NCI-H1436 (cell line): ENCODE measurements around the gene YPEL1.
"Not testable (repeated sequence)": the region's sequence is repeated elsewhere in the genome, so short reads cannot be mapped to it uniquely, and the experiment has no call there.

ENCODE experiments used
- DNase-seq: peaks from one replicate; lab custom pipeline; 2025; lab: John Stamatoyannopoulos, UW

The YPEL1 gene

DNA sequence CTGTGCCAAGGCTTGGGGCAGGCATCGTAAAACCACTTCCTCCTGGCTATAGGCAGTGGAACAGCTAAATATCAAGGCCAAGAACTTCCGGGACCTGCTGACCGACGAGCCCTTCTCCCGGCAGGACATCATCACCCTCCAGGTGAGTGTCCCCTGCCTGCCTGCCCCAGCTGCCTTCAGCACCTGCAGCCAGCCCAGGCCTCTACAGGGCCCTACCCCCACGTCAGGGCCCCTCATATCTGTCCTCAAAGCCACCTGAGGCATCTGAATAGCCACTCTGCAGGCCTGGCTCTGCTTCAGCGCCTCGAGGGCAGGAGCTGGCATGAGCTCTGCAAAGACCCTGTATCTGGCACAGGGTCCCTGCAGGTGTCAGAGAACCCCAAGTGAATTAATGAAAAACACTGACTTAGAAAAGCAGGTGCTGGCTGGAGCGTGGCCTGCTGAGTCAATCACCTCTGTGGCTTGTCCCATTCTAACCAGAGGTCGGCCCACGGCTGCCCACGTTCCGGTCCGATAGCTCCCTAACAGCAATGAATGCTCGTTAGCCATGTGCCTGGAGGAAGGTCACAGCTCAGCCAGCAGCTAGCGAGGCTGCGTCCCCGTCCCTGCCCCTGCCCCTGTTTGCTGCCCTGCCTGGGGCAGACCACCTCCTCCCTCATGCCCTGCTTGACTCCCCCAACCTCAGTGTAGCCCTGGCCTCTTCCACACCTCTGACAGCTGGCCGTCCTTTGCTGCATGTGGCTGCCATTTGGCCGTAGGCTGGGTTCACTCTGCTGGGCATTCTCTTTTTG is 53.0 kb downstream of the YPEL1 start:
- DNase-seq = no peak

DNA sequence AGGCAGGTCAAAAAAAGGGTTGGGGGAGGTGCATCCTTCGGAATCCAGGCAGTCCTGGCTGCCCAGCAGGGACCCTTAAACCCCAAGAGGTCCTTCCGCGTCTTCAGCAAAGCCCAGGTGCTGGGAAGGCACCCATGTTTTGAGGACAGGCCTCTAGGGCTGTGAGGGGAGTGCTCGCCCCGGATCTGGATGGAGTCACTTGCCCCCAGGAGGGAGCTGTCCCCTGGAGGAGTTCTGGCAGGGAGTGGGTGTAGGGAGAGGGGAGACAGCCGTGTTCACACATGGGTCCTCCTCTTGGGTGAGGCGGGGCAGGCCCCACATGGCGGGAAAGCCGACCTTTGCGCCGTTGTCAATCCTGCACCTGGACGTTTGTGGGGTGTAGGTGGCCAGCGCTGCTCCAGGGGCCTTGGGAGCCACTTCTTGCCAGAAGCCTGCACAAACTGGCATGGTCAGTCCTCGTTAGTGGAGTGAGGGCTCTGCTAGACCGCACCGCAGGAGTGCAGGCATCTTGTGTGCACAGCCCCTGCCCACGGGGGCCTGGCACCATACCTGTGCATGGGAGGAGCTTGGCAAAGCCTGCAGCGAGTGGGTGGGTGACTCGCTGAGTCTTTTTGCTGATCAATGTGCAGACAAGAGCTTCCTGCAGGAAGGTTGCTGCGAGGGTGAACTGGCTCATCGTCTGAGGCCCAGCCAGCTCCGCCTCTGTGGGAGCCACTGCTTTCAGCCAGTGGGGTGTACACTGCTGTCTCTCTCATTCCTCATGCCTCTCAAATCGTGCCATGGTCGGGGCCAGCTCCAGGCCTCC is 53.8 kb downstream of the YPEL1 start:
- no peak for DNase-seq

DNA sequence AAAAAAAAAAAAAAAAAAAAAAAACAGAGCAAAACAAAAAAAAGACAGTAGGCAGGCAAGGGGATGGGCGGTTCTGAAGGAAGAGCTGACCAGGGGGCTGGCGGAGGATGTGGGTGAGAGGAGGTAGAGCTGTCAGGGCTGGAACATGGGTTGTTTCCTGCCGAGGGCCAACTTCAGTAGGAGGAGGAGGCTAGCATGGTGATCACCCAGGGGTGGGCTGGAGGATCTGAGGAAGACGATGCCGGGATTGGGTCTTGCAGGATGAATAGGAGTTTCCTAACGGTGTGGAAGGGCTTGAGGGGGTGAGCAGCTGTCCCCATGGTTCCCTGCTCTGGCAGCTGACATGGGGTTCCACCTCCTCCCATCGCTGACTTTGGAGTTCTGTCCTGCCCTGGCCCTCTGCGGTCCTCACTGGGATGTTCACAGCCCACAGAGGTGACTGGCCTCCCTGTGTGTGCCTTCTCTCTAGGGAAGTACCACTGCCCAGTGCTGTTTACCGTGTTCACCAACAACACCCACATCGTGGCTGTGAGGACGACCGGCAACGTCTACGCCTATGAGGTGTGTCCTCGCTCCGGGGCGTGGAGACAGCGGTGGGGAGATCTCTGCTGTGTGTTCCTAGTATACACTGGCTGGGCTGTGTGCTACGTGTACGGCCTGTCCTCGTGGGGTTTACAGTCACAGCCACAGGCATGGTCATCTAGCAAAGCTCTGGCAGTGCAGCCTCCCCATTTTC is 54.6 kb downstream of the YPEL1 start:
- no peak for DNase-seq

DNA sequence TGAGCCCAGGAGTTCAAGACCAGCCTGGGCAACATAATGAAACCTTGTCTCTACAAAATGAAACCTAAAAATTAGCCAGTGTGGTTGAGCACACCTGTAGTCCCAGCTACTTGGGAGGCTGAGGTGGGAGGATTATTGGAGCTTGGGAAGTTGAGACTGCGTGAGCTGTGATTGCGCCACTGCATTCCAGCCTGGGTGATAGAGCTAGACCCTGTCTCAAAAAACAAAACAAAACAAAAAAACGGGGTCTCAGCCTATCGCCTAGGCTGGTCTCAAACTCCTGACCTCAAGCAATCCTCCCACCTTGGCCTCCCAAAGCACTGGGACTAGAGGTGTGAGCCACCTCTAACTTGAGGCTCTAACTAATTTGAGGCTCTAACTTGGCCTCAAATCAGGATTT is 56.2 kb downstream of the YPEL1 start:
- no peak for DNase-seq

DNA sequence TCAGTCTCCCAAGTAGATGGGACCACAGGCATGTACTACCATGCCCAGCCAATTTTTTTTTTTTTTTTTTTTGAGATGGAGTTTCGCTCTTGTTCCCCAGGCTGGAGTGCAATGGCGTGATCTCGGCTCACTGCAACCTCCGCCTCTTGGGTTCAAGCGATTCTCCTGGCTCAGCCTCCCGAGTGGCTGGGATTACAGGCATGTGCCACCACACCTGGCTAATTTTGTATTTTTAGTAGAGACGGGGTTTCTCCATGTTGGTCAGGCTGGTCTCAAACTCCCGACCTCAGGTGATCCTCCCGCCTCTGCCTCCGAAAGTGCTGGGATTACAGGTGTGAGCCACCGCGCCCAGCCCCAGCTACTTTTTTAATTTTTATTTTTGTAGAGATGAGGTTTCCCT is 56.8 kb downstream of the YPEL1 start:
- DNase-seq = not testable (repeated sequence)

DNA sequence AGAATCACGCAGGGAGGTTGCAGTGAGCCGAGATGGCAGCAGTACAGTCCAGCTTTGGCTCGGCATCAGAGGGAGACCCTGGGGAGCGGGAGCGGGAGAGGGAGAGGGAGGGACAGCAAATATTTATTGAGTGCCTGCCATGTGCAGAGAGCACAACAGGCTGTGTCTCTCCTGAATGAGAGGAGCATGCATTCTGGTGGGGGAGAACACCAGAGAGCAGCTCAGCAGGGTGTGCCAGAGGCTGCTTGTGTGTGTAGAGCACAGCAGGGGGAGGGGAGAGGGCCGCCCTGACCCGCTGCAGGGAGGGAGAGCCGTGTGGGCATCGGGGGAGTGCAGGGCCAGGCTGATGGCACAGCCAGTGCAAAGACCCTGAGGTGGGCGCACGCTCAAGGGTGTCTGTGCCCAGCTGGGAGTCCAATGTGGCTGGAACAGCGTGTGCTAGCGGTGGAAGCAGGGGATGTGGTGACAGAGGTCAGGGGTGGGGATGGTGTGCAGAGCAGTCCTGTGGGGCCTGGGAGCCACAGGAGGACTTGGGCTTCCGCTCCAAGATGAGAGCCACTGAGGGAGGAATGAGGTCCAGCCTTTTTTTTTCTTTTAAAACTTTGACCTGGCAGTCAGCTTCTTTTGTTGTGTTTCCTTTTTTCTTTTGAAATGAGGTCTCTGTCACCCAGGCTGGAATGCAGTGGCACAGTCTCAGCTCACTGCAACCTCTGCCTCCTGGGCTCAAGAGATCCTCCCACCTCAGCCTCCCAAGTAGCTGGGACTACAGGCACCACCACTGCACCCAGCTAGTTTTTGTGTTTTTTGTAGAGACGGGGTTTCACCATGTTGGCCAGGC is 57.8 kb downstream of the YPEL1 start:
- no peak for DNase-seq

DNA sequence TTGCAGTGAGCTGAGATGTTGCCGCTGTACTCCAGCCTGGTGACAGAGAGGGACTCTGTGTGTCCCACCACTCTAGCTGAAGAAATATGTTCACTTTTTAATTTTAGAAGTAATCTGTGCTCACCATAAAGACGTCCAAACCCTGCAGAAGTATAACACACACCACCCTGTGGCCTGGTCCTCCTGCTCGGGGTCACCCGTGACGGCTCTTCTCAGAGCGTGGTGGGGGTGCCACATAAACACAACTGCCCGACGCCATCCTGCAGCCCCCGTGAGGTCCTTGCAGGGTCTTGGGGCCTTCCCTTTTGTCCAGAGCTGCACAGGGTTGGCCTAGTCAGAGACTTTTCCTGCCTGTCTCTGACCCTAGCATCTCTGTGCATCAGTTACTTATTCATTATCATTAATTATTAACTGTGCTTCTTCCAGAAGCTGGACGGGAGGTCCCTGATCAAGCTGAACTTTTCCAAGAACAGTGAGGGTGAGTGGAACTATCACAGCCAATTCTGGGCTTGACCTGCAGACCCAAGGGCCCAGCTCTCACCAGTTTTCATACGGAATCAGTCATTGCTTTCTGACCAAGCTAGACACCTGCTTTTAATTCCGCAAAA is 60.9 kb downstream of the YPEL1 start:
- DNase-seq = no peak

DNA sequence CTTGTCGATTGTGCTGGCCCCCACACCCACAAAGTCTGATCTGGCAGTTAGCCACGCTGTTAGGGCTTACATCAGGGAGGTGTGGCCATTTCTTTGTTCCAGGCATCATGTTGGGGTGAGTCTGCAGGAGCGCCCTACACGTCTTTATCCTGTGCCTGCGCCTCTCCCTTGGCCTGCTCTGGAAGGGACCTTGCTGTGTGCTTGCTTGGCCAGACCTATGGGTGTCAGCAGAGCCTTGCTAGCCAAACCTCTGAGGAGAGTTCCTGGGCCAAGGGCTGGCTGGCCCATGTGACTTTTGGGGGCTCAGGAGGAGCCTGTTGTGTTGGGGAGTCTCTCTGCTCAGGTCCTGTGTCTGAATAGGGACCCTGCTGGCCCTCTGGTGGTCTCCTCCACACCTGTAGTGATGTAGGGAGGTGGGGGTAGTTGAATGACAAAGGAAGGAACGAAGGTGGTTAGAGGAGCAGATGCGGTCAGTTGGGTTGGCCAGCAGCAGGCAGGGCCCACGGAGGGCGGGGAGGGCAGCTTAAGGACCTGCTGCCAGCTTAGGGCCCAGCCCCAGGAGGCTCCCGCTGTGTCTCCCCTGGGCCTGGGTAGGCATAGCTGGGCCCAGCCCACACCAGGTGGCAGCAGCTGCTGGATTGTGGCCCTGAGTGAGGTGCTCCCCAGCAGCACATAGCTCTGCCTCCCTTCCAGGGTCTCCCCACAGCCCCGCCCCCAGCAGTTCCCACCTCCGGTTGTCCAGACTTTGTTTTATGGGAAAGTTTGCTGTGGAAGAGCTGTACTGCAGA is 61.9 kb downstream of the YPEL1 start:
- no peak for DNase-seq

DNA sequence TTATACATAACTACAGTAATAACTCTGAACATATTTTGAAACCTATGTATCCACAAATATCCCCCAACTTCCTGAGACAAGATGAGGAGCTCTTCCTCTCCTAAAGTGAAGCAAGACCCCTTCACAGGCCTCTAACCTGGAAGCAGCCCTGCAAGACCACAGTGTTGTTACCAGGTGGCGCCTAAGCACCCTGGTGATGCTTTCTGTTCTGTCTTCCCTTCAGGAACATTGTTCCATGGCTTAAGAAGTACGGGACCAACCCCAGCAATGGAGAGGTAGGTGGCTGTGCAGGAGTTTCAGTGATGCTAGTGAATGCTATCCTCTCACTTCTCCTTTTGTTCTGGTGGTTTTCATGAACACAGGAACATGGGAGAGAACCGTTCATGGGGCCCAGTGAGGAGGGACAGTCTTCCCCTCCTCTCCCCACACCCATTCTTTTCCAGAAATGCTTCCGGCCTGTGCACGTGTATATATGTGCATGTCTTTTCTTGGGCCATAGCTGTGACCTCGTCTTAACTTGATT is 63.4 kb downstream of the YPEL1 start:
- no peak for DNase-seq

DNA sequence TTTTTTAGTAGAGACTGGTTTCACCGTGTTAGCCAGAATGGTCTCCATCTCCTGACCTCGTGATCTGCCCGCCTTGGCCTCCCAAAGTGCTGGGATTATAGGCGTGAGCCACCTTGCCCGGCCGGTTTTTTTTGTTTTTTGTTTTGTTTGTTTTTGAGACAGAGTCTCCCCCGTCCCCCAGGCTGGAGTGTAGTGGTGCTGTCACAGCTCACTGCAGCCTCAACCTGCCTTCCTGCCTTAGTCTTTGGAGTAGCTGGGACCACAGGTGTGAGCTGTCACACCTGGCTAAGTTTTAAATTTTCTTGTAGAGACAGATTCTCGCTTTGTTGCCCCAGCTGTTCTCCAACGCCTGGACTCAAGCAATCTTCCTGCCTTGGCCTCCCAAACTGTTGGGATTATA is 66.6 kb downstream of the YPEL1 start:
- no peak for DNase-seq

DNA sequence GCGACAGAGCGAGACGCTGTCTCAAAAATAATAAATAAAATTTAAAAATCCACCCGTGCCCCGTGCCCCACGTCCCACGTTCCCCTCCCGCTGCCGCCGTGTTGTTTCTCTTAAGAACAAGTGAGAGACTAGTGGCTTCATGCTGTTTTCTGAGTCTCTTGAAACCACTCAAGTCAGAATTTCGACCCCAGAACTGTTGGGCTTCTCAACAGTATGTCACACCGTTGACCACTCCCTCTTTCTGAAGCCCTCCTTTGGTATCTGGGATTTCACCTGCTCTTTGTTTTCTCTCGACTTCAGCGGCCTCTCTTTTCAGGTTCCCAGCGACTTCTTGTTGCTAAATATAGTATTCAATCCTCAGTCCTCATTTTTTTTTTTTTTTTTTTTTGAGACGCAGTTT is 68.8 kb downstream of the YPEL1 start:
- no peak for DNase-seq

DNA sequence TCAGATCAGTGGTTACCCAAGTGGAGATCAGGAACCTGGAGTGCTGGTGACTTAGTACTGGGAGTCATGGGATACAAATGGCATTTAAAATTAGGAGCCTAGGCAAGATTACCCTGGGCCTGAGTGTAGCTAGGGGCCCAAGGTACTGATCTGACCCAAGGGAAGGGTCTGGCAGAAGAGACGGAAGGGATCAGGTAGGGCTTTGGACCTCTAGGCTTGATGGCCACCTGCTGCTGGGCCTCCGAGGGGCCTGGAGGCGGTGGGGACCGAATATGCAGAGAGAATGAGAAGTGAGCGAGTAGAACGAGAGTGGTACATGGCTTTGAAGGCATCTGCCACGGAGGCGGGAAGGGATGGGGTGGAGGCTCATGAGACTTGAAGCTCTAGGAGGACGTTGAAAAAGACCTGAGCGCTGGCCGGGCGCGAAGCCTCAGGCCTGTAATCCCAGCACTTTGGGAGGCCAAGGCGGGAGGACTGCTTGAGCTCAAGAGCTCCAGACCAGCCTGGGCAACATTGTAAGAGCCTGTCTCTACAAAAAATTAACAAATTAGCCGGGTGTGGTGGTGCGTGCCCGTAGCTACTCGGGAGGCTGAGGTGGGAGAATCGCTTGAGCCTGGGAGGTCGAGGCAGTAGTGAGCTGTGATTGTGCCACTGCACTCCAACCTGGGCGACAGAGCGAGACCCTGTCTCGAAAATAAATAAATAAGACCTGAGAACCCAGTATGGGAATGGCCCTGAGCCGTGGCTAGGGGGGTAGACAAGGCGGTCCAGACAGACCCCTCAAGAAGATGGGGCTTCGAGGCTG is 70.3 kb downstream of the YPEL1 start:
- DNase-seq = no peak

DNA sequence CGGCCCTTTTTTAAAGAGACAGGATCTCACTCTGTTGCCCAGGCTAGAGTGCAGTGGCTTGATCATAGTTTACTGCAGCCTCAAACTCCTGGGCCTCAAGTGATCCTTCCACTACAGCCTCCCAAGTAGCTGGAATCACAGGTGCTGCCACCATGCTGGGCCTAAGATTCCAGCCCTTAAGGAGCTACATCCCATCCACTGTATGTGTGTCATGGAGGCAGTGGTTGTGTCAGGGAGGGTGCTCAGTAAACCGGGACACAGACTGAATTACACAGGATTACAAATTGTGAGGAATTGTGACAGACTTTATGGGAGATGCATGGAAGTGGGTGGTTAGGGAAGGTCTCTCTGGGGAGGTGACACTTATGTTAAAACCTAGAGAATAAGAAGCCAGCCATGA is 71.9 kb downstream of the YPEL1 start:
- no peak for DNase-seq

DNA sequence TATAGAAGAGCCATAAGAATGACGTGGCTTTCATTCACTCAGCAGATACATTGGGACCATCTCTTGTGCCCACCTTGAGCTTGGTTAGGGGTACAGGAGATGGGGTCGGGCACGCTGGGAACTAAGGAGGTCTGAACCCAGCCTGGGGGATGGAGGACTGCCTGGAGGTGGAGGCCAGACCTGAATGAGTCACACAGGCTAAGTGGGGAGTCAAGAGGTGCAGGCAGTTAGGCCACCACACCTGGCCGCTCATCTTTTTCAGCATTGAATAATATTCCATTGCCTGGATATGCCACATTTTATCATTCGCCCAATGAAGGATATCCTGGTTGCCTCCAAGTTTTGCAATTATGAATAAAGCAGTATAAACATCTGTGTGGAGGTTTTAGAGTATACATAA is 73.6 kb downstream of the YPEL1 start:
- DNase-seq = no peak

DNA sequence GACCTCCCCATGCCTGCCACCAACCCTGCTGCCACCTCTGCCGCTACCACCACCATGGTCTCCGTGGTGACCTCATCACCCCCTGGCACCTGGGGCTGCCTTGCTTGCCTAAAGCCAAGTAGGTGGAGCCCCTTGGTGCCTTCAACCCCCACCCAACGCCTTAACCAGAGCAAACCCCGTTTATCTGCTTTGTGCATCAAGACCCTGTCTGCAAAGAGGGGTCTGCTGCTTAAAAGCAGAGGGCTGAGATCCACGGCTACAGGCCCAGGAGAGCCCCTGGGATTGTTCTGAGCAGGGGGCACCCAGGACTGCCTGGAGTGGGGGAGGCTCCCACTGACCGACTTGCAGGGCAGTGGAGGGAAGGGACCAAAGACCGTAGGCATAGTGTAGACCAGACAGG is 74.7 kb downstream of the YPEL1 start:
- no peak for DNase-seq

DNA sequence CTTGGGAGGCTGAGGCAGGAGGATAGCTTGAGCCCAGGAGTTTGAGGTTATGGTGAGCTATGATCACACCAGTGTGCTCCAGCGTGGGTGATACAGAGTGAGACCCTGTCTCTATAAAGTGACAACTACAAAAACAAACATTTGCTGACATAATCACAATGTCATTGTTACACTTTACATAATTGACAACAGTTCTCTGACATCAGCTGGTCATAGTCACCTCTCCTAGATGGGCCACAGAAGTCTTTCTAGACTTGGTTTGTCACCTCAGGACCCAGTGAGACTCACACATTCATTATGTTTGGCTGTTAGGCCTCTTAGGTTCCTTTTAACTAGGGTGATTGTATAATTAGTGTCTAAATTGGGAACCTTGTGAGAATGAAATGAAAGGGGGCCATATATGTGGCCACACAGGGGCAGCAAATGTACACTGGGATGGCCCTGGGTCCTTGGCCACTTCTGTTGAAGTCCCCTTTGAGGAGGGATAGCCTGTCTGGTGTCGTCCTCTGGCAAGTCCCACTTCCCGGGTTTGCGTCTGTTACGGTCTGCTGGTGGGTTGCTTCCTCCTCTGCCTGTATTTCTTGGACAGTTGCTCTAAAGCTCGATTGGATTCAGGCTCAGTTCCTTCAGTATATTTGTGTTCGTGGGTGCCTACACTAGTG is 75.6 kb downstream of the YPEL1 start:
- no peak for DNase-seq

DNA sequence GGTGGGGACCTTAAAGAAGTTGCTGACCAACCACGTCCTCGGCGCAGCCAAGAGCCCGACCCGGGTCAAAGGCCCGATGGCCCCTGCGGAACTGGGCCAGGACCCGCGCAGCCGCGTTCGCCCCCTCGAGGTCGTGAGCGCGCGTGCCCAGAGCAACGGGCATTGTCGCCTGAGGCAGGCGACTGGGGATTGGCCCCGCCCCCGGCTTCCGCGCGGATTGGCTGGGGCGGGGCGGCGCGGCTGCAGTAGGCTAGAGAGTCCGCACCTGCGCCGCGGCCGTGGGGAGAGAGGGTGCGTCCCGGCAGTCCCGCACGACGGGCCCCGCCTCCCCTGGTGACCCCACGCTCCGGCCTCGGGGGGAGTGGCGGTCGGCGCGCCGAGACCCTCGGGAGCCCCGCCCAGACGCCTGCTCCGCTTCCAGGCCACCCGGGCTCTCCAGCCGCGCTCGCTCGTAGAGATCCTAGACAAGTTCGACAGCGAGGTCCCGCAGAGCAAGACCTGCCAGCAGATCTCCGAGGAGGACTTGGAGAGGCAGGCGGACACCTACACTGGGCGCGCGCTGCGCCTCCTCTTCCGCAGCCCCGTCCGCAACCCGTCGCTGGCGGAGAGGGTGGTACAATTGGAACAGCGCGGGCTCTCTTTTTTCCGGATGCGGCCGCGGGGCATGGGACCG is 78.1 kb downstream of the YPEL1 start:
- peak; percentile 85 for DNase-seq

DNA sequence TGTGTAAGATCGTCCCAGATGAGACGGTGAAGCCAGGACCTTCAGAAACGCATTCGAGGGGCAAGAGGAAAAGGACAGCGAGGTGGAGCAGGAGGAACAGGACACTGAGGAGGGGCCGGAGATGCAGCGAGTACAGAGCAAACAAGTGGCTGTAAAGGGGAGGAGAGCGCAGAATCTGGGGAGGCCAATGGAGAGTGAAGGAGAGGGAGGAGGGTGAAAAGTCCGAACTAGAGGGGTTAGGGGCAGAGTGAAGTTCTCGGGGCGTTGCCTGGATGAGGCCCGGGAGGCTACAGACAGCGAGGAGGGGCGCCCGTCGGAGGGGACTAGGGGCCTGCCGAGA is 78.6 kb downstream of the YPEL1 start:
- DNase-seq = no peak
